ENCODE measurements around the gene PLCL1. TPM values are rescaled to one million over a fixed set of nuclear protein-coding genes. Genes with fewer than 3 reads are reported as not detected.

Gene PLCL1
- total RNA-seq, 1 donor from 2014 or later: 0.50 TPM

- DNase-seq (ENCODE audit: low spot score): no peak
Observed at GRCh38 chr2:197924483-197924882, 120.1 kb downstream of the PLCL1 start.

GRCh38 chr2:197925204-197925603, 120.8 kb downstream of the PLCL1 start:
- TF ChIP-seq CTCF (IDR thresholded peaks at IDR 0.05): no peak
- Mint-ChIP-seq H3K36me3 (ENCODE audit: low read depth) (no peaks in the 10 kb centered on the region), H3K4me1 (ENCODE audit: low read depth) (no peaks in the 10 kb centered on the region), H3K27me3 (ENCODE audit: low read depth) (peaks cover 7% of the 10 kb centered on the region), H3K9me3 (ENCODE audit: low read depth) (no peaks in the 10 kb centered on the region), H3K4me3 (ENCODE audit: unreplicated experiment) (no peak overlapping the region), H3K27ac (ENCODE audit: unreplicated experiment) (no peak overlapping the region)
- no peak for DNase-seq (ENCODE audit: low spot score)

More at GRCh38 chr2:197924483-197924882, 120.1 kb downstream of the PLCL1 start:
- no peaks in the 10 kb centered on the region for H3K36me3 Mint-ChIP-seq (ENCODE audit: low read depth)
- H3K27me3 Mint-ChIP-seq (ENCODE audit: low read depth): peaks cover 5% of the 10 kb centered on the region
- no peaks in the 10 kb centered on the region for H3K9me3 Mint-ChIP-seq (ENCODE audit: low read depth)
- no peaks in the 10 kb centered on the region for H3K4me1 Mint-ChIP-seq (ENCODE audit: low read depth)
- no peak overlapping the region for H3K27ac Mint-ChIP-seq (ENCODE audit: unreplicated experiment)
- H3K4me3 Mint-ChIP-seq (ENCODE audit: unreplicated experiment): no peak overlapping the region
- TF ChIP-seq CTCF (IDR thresholded peaks at IDR 0.05): no peak

- Mint-ChIP-seq H3K27me3 (ENCODE audit: low read depth) (peaks cover 10% of the 10 kb centered on the region), H3K36me3 (ENCODE audit: low read depth) (no peaks in the 10 kb centered on the region), H3K27ac (ENCODE audit: unreplicated experiment) (no peak overlapping the region), H3K4me1 (ENCODE audit: low read depth) (no peaks in the 10 kb centered on the region), H3K9me3 (ENCODE audit: low read depth) (no peaks in the 10 kb centered on the region), H3K4me3 (ENCODE audit: unreplicated experiment) (no peak overlapping the region)
- TF ChIP-seq CTCF (IDR thresholded peaks at IDR 0.05): no peak
- DNase-seq (ENCODE audit: low spot score): no peak
Observed at GRCh38 chr2:197925976-197926375, 121.6 kb downstream of the PLCL1 start.

GRCh38 chr2:197926673-197927072, 122.3 kb downstream of the PLCL1 start:
- Mint-ChIP-seq H3K9me3 (ENCODE audit: low read depth) (no peaks in the 10 kb centered on the region), H3K27me3 (ENCODE audit: low read depth) (peaks cover 8% of the 10 kb centered on the region), H3K27ac (ENCODE audit: unreplicated experiment) (no peak overlapping the region), H3K4me3 (ENCODE audit: unreplicated experiment) (no peak overlapping the region), H3K36me3 (ENCODE audit: low read depth) (no peaks in the 10 kb centered on the region), H3K4me1 (ENCODE audit: low read depth) (no peaks in the 10 kb centered on the region)
- TF ChIP-seq CTCF (IDR thresholded peaks at IDR 0.05): no peak
- no peak for DNase-seq (ENCODE audit: low spot score)

- H3K4me3 Mint-ChIP-seq (ENCODE audit: unreplicated experiment): no peak overlapping the region
- peaks cover 12% of the 10 kb centered on the region for H3K27me3 Mint-ChIP-seq (ENCODE audit: low read depth)
- no peak overlapping the region for H3K27ac Mint-ChIP-seq (ENCODE audit: unreplicated experiment)
- no peaks in the 10 kb centered on the region for H3K36me3 Mint-ChIP-seq (ENCODE audit: low read depth)
- no peak for DNase-seq (ENCODE audit: low spot score)
- no peak for TF ChIP-seq CTCF (IDR thresholded peaks at IDR 0.05)
- H3K4me1 Mint-ChIP-seq (ENCODE audit: low read depth): no peaks in the 10 kb centered on the region
- H3K9me3 Mint-ChIP-seq (ENCODE audit: low read depth): no peaks in the 10 kb centered on the region
Observed at GRCh38 chr2:197927994-197928393, 123.6 kb downstream of the PLCL1 start.
